Gastroesophageal sphincter (tissue), 4 donors: Measurements from ENCODE around the gene HBP1. TPM values are rescaled to one million over a fixed set of nuclear protein-coding genes. Genes with fewer than 3 reads are reported as not detected.

Experiments used
- ATAC-seq: fragments of 150-250 bp; one replicate; pipeline ENCODE4 v1.9.1; 2016; ENCODE audit warnings: mild to moderate bottlenecking, moderate library complexity
- H3K27ac ChIP-seq, 4 donors: fragments of 200-600 bp; sonication (generic) in 3 of 4; 1 replicate in 3 of 4; 2 replicates in 1 of 4; pipeline ENCODE4 v1.5.1; 2016 to 2019
- H3K27me3 ChIP-seq: fragments of 200-600 bp; sonication (generic); one replicate; pipeline ENCODE4 v1.5.1; 2019
- H3K36me3 ChIP-seq, 2 donors: fragments of 200-600 bp; sonication (generic); one replicate each; pipeline ENCODE4 v1.5.1; 2019; ENCODE audit warnings: control low read depth in 1 of 2
- H3K4me1 ChIP-seq, 3 donors: fragments of 200-600 bp; sonication (generic); 1 replicate in 2 of 3; 2 replicates in 1 of 3; pipeline ENCODE4 v1.5.1; 2016 to 2019; ENCODE audit warnings: control low read depth in 2 of 3
- H3K4me3 ChIP-seq, 2 donors: fragments of 200-600 bp; sonication (generic); one replicate each; pipeline ENCODE4 v1.5.1; 2019; ENCODE audit warnings: mild to moderate bottlenecking in 1 of 2, moderate library complexity in 1 of 2
- H3K9me3 ChIP-seq, 3 donors: fragments of 200-600 bp; sonication (generic); one replicate each; pipeline ENCODE4 v1.5.1; 2017 to 2019; ENCODE audit warnings: control low read depth in 2 of 3
- EP300 ChIP-seq: sonication (generic); formaldehyde crosslinking; IDR thresholded peaks from one replicate; pipeline ENCODE4 v1.6.1; 2017; ENCODE audit warnings: antibody characterized with exemption, mild to moderate bottlenecking
- POLR2A ChIP-seq, 2 donors: fragments of 450-650 bp; IDR thresholded peaks; one replicate each; pipeline ENCODE4 v1.6.1; 2017; ENCODE audit warnings: antibody characterized with exemption in 2 of 2, mild to moderate bottlenecking in 2 of 2, moderate library complexity in 1 of 2
- POLR2AphosphoS5 ChIP-seq: sonication (generic); formaldehyde crosslinking; IDR thresholded peaks from one replicate; pipeline ENCODE4 v1.6.1; 2017; ENCODE audit warnings: antibody characterized with exemption
- WGBS, 2 donors: methylation state at CpG; one replicate each; pipeline ENCODE4 v1.1.5; 2018; ENCODE audit warnings: low coverage in 1 of 2; 5-methylcytosine and 5-hydroxymethylcytosine counted together
- total RNA-seq, 4 donors: library from RNA; depleted of rRNA; stranded (reverse); fragments of >200 nt; gene quantifications; one replicate each; pipeline ENCODE4 v1.1.0, GENCODE V29; 2016
- TF ChIP-seq, protein P1 (sequence below), 4 experiments: fragments of 200-600 bp in 2 of 4; fragments of 450-650 bp in 2 of 4; sonication (generic) in 1 of 4; IDR thresholded peaks; one replicate each; pipeline ENCODE4 v1.5.1; 2017 to 2019; ENCODE audit warnings: antibody characterized with exemption in 4 of 4, mild to moderate bottlenecking in 2 of 4, moderate library complexity in 2 of 4

The HBP1 gene
- total RNA-seq, 4 donors from 2014 or later, result 57.1 to 126 (median 118) TPM

DNA sequence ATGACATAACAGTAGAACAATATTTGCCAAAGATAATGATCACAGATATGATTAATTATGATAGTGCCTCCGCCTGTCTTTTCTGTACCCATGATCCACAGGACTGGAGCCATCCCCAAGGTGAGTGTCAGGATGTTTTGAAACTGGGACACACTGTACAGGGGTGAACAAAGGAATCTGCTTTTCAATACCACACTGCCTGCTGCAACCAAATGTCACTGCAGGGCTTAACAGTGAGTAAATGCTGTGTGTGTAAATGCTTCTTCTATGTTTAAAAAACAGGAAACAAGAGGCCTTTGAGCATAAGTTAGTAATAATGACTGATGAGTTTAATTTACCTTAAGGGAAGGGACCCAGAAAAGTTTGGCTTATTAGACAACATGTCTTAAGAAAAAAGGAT lies 65.2 kb downstream of the HBP1 start:
- TF ChIP-seq POLR2A (IDR thresholded peaks at IDR 0.05) (no peak), EP300 (no peak), POLR2AphosphoS5 (no peak)
- TF ChIP-seq, protein P1, sequence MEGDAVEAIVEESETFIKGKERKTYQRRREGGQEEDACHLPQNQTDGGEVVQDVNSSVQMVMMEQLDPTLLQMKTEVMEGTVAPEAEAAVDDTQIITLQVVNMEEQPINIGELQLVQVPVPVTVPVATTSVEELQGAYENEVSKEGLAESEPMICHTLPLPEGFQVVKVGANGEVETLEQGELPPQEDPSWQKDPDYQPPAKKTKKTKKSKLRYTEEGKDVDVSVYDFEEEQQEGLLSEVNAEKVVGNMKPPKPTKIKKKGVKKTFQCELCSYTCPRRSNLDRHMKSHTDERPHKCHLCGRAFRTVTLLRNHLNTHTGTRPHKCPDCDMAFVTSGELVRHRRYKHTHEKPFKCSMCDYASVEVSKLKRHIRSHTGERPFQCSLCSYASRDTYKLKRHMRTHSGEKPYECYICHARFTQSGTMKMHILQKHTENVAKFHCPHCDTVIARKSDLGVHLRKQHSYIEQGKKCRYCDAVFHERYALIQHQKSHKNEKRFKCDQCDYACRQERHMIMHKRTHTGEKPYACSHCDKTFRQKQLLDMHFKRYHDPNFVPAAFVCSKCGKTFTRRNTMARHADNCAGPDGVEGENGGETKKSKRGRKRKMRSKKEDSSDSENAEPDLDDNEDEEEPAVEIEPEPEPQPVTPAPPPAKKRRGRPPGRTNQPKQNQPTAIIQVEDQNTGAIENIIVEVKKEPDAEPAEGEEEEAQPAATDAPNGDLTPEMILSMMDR (IDR thresholded peaks at IDR 0.05), result no peak
- no peak overlapping the region for H3K27ac ChIP-seq
- H3K36me3 ChIP-seq, result peaks cover 2 to 24% of the 10 kb centered on the region in 2 donors
- ATAC-seq, result no peak
- no peaks in the 10 kb centered on the region for H3K9me3 ChIP-seq
- peaks cover 0 to 6% (median 0%) of the 10 kb centered on the region in 3 donors for H3K4me1 ChIP-seq
- H3K27me3 ChIP-seq, result no peaks in the 10 kb centered on the region
- WGBS, 2 donors, result 91% methylated on average over 1 of the region's 1 CpG
- no peak overlapping the region for H3K4me3 ChIP-seq

DNA sequence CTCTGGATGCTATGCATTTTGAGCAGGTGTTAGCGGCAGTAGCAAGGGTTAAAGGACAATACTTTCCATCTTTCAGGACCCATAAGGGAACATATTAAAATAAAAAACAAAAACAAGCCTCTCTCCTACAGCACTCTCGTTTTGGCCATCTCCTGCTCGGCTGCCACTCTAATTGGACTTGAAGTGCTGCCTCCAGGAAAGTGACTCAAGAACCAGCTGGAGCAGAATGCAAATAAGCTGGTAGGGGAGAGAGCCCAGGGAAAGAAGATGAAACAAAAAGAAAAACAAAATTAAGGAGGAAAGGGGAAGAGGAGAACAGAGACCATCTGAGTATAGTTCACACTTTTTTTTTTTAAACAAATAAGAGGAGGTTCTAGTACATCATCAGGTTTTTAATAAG lies 65.6 kb downstream of the HBP1 start:
- H3K4me3 ChIP-seq, result no peak overlapping the region
- H3K9me3 ChIP-seq, result no peaks in the 10 kb centered on the region
- H3K27ac ChIP-seq, result no peak overlapping the region
- no peaks in the 10 kb centered on the region for H3K27me3 ChIP-seq
- TF ChIP-seq POLR2A (IDR thresholded peaks at IDR 0.05) (no peak), EP300 (no peak), POLR2AphosphoS5 (no peak)
- TF ChIP-seq, protein P1 (IDR thresholded peaks at IDR 0.05), result no peak
- ATAC-seq, result no peak
- peaks cover 2 to 21% of the 10 kb centered on the region in 2 donors for H3K36me3 ChIP-seq
- H3K4me1 ChIP-seq, result peaks cover 0 to 6% (median 0%) of the 10 kb centered on the region in 3 donors
- WGBS, 2 donors, result 78 to 86% methylated on average over 2 to 3 of the region's 3 CpGs

DNA sequence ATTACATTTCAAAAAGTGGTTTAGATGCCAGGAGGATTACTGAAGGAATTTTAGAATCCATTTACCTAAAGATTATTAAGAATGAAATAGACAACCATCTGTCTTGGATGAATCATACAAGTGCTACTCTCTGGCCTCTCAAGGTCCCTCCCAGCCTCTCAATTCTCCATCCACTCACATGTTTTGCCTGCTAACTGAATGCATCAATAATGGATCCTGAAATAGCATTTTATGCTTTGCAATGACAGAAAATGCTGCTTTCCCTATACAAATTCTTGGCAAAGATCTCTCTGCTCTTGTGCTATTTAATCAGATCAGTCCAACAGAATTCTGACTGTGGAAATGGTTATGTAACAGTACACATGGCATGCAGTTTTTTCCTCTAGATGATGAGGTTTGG lies 68.1 kb downstream of the HBP1 start:
- TF ChIP-seq POLR2A (IDR thresholded peaks at IDR 0.05), result no peak
- TF ChIP-seq, protein P1 (IDR thresholded peaks at IDR 0.05), result no peak
- no peak for TF ChIP-seq POLR2AphosphoS5
- TF ChIP-seq EP300, result no peak
- ATAC-seq, result no peak
- Histone ChIP-seq H3K9me3 (no peaks in the 10 kb centered on the region), H3K4me1 (peaks cover 0 to 6% (median 0%) of the 10 kb centered on the region in 3 donors), H3K36me3 (peaks cover 2 to 21% of the 10 kb centered on the region in 2 donors), H3K27me3 (no peaks in the 10 kb centered on the region), H3K27ac (no peak overlapping the region), H3K4me3 (no peak overlapping the region)

DNA sequence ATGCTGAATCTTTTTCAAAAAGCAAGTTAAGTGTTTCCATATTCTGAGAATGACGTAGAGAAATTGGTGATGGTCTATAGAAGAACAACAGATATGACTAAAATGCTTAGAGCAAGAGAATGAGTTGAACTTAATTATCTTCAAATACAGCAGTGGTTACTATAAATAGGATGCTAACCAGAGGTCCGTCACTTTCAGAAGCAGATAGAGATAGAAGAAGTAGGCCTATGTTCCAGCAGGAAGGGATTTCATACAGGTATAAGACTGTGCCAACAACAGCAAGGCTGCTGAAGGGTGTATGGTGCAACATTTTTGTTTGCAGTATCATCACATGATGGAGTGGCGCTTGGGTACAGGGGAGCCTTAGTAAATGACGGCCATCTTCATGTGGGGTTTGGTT lies 68.6 kb downstream of the HBP1 start:
- H3K4me3 ChIP-seq, result no peak overlapping the region

DNA sequence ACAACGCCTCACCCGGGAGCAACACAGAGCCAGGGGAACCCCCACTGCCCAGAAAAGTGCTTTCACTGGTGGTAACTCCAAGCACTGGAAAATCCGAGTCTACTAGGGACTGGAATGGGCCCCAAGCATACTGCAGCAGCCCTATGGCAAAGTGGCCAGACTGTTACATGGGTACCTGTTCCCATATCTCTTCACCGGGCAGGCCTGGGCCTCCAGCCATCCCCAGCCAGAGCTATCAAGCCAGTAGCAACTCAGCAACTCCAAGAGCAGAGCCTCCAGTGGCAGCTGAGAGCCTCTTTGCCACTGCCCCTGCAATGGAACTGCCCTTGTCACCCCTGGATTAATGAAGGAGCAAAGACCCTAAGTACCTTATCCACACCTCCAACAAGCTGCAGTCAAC lies 73.5 kb downstream of the HBP1 start:
- Histone ChIP-seq H3K27me3 (no peaks in the 10 kb centered on the region), H3K4me1 (no peaks in the 10 kb centered on the region), H3K9me3 (peaks cover 0 to 10% (median 0%) of the 10 kb centered on the region in 3 donors), H3K36me3 (peaks cover 0 to 29% of the 10 kb centered on the region in 2 donors), H3K4me3 (no peak overlapping the region), H3K27ac (no peak overlapping the region)
- TF ChIP-seq, protein P1 (IDR thresholded peaks at IDR 0.05), result no peak
- TF ChIP-seq POLR2AphosphoS5, result no peak
- TF ChIP-seq EP300, result no peak
- no peak for TF ChIP-seq POLR2A (IDR thresholded peaks at IDR 0.05)
- 87 to 100% methylated on average over 2 to 3 of the region's 4 CpGs for WGBS, 2 donors
- no peak for ATAC-seq

More for the DNA sequence above, 68.6 kb downstream of the HBP1 start:
- Histone ChIP-seq H3K27ac (no peak overlapping the region), H3K9me3 (no peaks in the 10 kb centered on the region), H3K27me3 (no peaks in the 10 kb centered on the region), H3K36me3 (peaks cover 2 to 21% of the 10 kb centered on the region in 2 donors), H3K4me1 (peaks cover 0 to 6% (median 0%) of the 10 kb centered on the region in 3 donors)
- no peak for ATAC-seq
- no peak for TF ChIP-seq EP300
- no peak for TF ChIP-seq POLR2A (IDR thresholded peaks at IDR 0.05)
- TF ChIP-seq POLR2AphosphoS5, result no peak
- TF ChIP-seq, protein P1 (IDR thresholded peaks at IDR 0.05), result no peak
- 58 to 82% methylated on average over 1 to 4 of the region's 4 CpGs for WGBS, 2 donors
